HPDE6-E6E7 (cell line): ENCODE results near the gene ASTN2.

Experiments
- DNase-seq: peaks from one replicate; pipeline ENCODE4 v3.0.0; 2011; ENCODE audit warnings: missing footprints; ENCODE audit errors: extremely low spot score

ASTN2 gene

GRCh38 chr9:117415358-117415914, 579 bp upstream of the ASTN2 start:
- DNase-seq, result no peak

- no peak for DNase-seq
Observed at GRCh38 chr9:117414220-117414905, 494 bp downstream of the ASTN2 start.

GRCh38 chr9:117413346-117414219, 1.3 kb downstream of the ASTN2 start:
- no peak for DNase-seq

GRCh38 chr9:117412841-117413240, 2.0 kb downstream of the ASTN2 start:
- no peak for DNase-seq

GRCh38 chr9:117412006-117412715, 2.7 kb downstream of the ASTN2 start:
- no peak for DNase-seq

- no peak for DNase-seq
Observed at GRCh38 chr9:117411547-117411946, 3.3 kb downstream of the ASTN2 start.

- no peak for DNase-seq
Observed at GRCh38 chr9:117409321-117409720, 5.5 kb downstream of the ASTN2 start.

GRCh38 chr9:117407436-117408022, 7.3 kb downstream of the ASTN2 start:
- no peak for DNase-seq

GRCh38 chr9:117405950-117406705, 8.7 kb downstream of the ASTN2 start:
- DNase-seq, result no peak

GRCh38 chr9:117403848-117404247, 11.0 kb downstream of the ASTN2 start:
- DNase-seq, result no peak

- no peak for DNase-seq
Observed at GRCh38 chr9:117403403-117403811, 11.4 kb downstream of the ASTN2 start.

- no peak for DNase-seq
Observed at GRCh38 chr9:117400171-117400570, 14.7 kb downstream of the ASTN2 start.

- no peak for DNase-seq
Observed at GRCh38 chr9:117395151-117395650, 19.7 kb downstream of the ASTN2 start.

- no peak for DNase-seq
Observed at GRCh38 chr9:117394655-117395054, 20.2 kb downstream of the ASTN2 start.

- no peak for DNase-seq
Observed at GRCh38 chr9:117392992-117393391, 21.9 kb downstream of the ASTN2 start.

- DNase-seq, result no peak
Observed at GRCh38 chr9:117387422-117387821, 27.4 kb downstream of the ASTN2 start.

GRCh38 chr9:117379341-117379740, 35.5 kb downstream of the ASTN2 start:
- DNase-seq, result no peak

- no peak for DNase-seq
Observed at GRCh38 chr9:117377046-117377445, 37.8 kb downstream of the ASTN2 start.

GRCh38 chr9:117375956-117376355, 38.9 kb downstream of the ASTN2 start:
- no peak for DNase-seq

GRCh38 chr9:117374076-117374725, 40.7 kb downstream of the ASTN2 start:
- no peak for DNase-seq
